ENCODE measurements around the gene ANKS1B. TPM values are rescaled to one million over a fixed set of nuclear protein-coding genes. Genes with fewer than 3 reads are reported as not detected.

ANKS1B gene
- total and polyA plus RNA-seq, 2 of the 4 experiments (the other 2 are of a cell fraction), result 0.17 to 0.18 TPM

DNA sequence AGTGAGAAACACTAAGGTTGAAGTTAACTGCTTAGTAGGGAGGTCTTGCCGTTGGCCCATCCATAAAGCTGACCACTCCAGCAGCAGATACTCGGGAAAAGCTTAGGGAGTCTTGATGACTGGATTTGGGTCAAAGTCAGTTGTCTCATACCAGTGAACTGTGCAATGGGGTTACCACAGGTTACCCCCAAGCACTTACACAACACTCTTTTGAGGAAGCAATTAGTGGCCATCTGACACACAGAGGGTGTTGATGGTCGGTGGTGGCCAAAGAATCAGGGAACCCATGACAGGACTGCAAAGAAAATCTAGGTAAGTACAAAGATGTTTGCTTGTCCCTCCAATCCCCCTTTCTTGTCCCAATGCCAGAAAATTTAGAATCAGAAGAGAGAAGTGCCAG, 929.4 kb downstream of the ANKS1B start:
- H2BK20ac ChIP-seq (ENCODE audit: low read depth, low read length), result no peak overlapping the region
- H2AFZ ChIP-seq (replicated peaks; ENCODE audit: low read length, poor library complexity), result no peak overlapping the region
- no peak overlapping the region for H3K4me2 ChIP-seq (ENCODE audit: low read depth, low read length)
- no peak overlapping the region for H2BK15ac ChIP-seq (ENCODE audit: low read depth, low read length)
- H3K27ac ChIP-seq (ENCODE audit: insufficient read depth, low read length), result no peak overlapping the region
- dilution Hi-C loops (cut with HindIII; ENCODE audit: low sequenced_read_pairs, unreplicated experiment) (no loop called here), in situ Hi-C loops (cut with MboI; ENCODE audit: low sequenced_read_pairs) (no loop called here), intact Hi-C loops (cut with micrococcal nuclease) (no loop called here)
- no peak overlapping the region for H2AK5ac ChIP-seq (ENCODE audit: low read depth, low read length)
- no peak overlapping the region for H4K91ac ChIP-seq (ENCODE audit: insufficient read depth, low read depth, low read length)
- no TSS peak for BruUV-seq (replicated peaks)
- ChIA-PET CTCF (no interaction called here), POLR2A (ENCODE audit: unreplicated experiment) (no interaction called here)
- no peak overlapping the region for H3K4me3 ChIP-seq (ENCODE audit: insufficient read depth, low read depth, low read length)
- no peak overlapping the region for H2AK9ac ChIP-seq (replicated peaks; ENCODE audit: low read depth, low read length, poor library complexity)
- no peaks in the 10 kb centered on the region for H3K4me1 ChIP-seq (ENCODE audit: control insufficient read depth, insufficient read depth, low read length)
- no peak overlapping the region for H2BK5ac ChIP-seq (ENCODE audit: low read depth, low read length, poor library complexity, severe bottlenecking)
- no peaks in the 10 kb centered on the region for H3K9me3 ChIP-seq (ENCODE audit: control insufficient read depth, insufficient read depth, low read length)
- no peak overlapping the region for H4K8ac ChIP-seq (ENCODE audit: low read depth in 2 of 2, low read length in 2 of 2)
- no peak overlapping the region for H3K56ac ChIP-seq (ENCODE audit: extremely low read depth, insufficient read depth, low read length)
- no peak overlapping the region for H3K14ac ChIP-seq (replicated peaks; ENCODE audit: low read depth, low read length)
- no peaks in the 10 kb centered on the region for H4K20me1 ChIP-seq (ENCODE audit: insufficient read depth, low read length)
- ATAC-seq (ENCODE audit: low read depth), result no peak
- no peak for DNase-seq
- no peaks in the 10 kb centered on the region for H3K79me1 ChIP-seq (ENCODE audit: low read depth in 1 of 2, low read length in 2 of 2)
- H3K36me3 ChIP-seq (ENCODE audit: control insufficient read depth, insufficient read depth, low read length), result no peaks in the 10 kb centered on the region
- WGBS, 2 experiments (ENCODE audit: extremely low coverage in 2 of 2, insufficient read length in 1 of 2), result no CpG with 5 or more reads among the region's 3 CpGs
- no peak overlapping the region for H4K5ac ChIP-seq (ENCODE audit: low read depth, low read length)
- no peak overlapping the region for H3K18ac ChIP-seq (ENCODE audit: low read depth, low read length)
- H3K9me1 ChIP-seq (ENCODE audit: insufficient read depth, low read length), result no peaks in the 10 kb centered on the region
- no peak overlapping the region for H3K23ac ChIP-seq (ENCODE audit: low read depth, low read length)
- H3K27me3 ChIP-seq (ENCODE audit: control insufficient read depth, insufficient read depth, low read length), result no peaks in the 10 kb centered on the region
- no peak overlapping the region for H3K4ac ChIP-seq (ENCODE audit: low read depth, low read length)
- TF ChIP-seq FOS (IDR thresholded peaks at IDR 0.05; ENCODE audit: low read depth, low read length) (no peak), RCOR1 (IDR thresholded peaks at IDR 0.05; ENCODE audit: insufficient replicate concordance, low read length) (no peak), BHLHE40 (IDR thresholded peaks at IDR 0.05; ENCODE audit: low read depth, low read length) (no peak), NFE2L2 (IDR thresholded peaks at IDR 0.05; ENCODE audit: low read depth, low read length) (no peak), CHD1 (IDR thresholded peaks at IDR 0.05; ENCODE audit: low read depth, low read length) (no peak), ELK1 (IDR thresholded peaks at IDR 0.05; ENCODE audit: borderline replicate concordance, low read depth, low read length) (no peak), RAD21 (IDR thresholded peaks at IDR 0.05; ENCODE audit: low read length) (no peak), MAFK (IDR thresholded peaks at IDR 0.05; ENCODE audit: low read depth, low read length) (no peak), POLR2A (IDR thresholded peaks at IDR 0.05; ENCODE audit: low read depth, low read length) (no peak), CEBPB (IDR thresholded peaks at IDR 0.05; ENCODE audit: low read depth, low read length) (no peak), MAZ (IDR thresholded peaks at IDR 0.05; ENCODE audit: borderline replicate concordance, low read depth, low read length) (no peak), SMC3 (IDR thresholded peaks at IDR 0.05; ENCODE audit: low read depth, low read length) (no peak), RFX5 (IDR thresholded peaks at IDR 0.05; ENCODE audit: low read depth, low read length) (no peak), MXI1 (IDR thresholded peaks at IDR 0.05; ENCODE audit: borderline replicate concordance, low read depth, low read length) (no peak)
- TF ChIP-seq, protein P1, sequence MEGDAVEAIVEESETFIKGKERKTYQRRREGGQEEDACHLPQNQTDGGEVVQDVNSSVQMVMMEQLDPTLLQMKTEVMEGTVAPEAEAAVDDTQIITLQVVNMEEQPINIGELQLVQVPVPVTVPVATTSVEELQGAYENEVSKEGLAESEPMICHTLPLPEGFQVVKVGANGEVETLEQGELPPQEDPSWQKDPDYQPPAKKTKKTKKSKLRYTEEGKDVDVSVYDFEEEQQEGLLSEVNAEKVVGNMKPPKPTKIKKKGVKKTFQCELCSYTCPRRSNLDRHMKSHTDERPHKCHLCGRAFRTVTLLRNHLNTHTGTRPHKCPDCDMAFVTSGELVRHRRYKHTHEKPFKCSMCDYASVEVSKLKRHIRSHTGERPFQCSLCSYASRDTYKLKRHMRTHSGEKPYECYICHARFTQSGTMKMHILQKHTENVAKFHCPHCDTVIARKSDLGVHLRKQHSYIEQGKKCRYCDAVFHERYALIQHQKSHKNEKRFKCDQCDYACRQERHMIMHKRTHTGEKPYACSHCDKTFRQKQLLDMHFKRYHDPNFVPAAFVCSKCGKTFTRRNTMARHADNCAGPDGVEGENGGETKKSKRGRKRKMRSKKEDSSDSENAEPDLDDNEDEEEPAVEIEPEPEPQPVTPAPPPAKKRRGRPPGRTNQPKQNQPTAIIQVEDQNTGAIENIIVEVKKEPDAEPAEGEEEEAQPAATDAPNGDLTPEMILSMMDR (conservative IDR thresholded peaks at IDR 0.05; ENCODE audit: low read depth, low read length), result no peak
- TF ChIP-seq, protein P2, sequence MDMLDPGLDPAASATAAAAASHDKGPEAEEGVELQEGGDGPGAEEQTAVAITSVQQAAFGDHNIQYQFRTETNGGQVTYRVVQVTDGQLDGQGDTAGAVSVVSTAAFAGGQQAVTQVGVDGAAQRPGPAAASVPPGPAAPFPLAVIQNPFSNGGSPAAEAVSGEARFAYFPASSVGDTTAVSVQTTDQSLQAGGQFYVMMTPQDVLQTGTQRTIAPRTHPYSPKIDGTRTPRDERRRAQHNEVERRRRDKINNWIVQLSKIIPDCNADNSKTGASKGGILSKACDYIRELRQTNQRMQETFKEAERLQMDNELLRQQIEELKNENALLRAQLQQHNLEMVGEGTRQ (IDR thresholded peaks at IDR 0.05; ENCODE audit: low read depth, low read length), result no peak
- no peak overlapping the region for H3K9ac ChIP-seq (ENCODE audit: low read depth, low read length)
- no peak overlapping the region for H2BK120ac ChIP-seq (ENCODE audit: low read depth, low read length)

All from IMR-90 (cell line).